ENCODE data around the gene TLE4.
A peak's percentile ranks its signal among the peaks of the same experiment; 100 is the strongest.
"Not testable (repeated sequence)": the region's sequence is repeated elsewhere in the genome, so short reads cannot be mapped to it uniquely, and the experiment has no call there.

TLE4 gene

DNA sequence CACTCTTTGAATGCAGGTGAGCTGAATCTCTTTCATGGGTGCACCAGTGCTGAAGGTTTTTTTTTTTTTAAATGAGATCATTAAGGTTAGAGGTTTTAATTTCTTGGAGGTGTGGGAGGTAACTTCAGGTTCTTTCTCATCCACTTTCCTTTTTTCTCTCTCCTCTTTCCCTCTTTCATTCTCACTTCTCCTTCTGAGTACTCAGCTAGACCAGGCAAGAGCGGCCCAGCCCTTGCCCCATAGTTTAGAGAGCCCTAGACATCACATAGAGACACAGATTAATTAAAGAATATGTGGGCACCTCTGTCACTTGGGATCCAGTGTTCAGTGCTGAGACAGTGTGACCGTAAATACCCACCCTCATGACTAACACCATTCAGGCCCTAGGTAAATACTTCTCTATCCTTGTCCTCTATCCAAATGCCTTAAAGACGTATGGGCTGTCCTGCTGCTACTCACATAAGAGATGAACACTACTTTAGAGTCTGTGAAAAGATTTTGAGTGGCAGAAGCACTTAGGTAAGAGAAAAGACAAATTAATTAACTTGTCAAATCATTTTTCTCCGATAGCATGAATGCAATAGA is 174.1 kb downstream of the TLE4 start:
- DNase-seq, result no peak

DNA sequence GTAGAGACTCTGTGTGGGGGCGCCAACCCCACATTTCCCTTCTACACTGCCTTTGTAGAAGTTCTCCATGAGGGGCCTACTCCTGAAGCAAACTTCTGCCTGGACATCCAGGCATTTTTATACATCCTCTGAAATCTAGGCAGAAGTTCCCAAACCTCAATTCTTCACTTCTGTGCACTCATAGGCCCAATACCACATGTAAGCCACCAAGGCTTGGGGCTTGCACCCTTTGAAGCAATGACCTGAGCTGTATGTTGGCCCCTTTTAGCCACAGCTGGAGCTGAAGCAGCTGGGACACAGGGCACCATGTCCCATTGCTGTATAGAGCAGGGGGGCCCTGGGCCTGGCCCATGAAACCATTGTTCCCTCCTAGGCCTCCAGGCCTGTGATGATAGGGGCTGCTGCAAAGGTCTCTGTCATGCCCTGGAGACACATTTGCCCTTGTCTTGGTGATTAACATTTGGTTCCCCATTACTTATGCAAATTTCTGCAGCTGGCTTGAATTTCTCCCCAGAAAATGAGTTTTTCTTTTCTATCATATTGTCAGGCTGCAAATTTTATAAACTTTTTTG is 180.2 kb downstream of the TLE4 start:
- not testable (repeated sequence) for DNase-seq

DNA sequence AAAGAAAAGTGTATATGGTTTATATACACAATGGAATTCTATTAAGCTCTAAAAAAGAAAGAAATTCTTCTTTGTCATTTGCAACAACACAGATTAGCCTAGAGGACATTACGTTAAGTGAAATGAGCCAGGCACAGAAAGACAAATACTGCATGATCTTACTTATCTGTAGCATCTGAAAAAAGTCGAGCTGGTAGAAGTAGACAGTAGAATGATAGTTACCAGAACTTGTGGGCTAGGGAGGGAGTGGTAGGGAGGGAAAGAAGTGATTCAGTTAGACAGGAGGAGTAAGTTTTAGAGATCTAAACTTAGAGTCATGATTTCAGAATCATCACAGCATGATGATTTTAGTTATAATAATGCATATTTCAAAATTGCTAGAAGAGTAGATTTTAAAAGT is 184.6 kb downstream of the TLE4 start:
- DNase-seq, result no peak

DNA sequence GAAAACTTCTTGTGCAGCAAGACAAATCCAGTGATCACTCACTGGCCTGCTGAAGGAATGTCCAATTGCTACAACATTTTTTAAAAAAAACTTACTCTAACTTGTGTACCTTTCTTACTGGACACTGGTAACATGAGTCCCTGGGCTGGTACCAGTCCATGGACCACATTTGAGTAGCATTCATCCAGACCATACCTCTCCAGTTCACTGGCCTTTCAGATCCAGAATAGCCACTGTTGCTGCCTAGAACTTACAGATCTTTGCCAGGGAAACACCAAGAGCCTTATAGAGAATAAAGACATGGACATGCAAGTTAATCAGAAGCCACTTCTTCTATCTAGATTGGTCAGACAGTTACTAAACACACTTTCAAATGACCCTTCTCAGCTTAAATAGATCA is 185.3 kb downstream of the TLE4 start:
- DNase-seq, result no peak

DNA sequence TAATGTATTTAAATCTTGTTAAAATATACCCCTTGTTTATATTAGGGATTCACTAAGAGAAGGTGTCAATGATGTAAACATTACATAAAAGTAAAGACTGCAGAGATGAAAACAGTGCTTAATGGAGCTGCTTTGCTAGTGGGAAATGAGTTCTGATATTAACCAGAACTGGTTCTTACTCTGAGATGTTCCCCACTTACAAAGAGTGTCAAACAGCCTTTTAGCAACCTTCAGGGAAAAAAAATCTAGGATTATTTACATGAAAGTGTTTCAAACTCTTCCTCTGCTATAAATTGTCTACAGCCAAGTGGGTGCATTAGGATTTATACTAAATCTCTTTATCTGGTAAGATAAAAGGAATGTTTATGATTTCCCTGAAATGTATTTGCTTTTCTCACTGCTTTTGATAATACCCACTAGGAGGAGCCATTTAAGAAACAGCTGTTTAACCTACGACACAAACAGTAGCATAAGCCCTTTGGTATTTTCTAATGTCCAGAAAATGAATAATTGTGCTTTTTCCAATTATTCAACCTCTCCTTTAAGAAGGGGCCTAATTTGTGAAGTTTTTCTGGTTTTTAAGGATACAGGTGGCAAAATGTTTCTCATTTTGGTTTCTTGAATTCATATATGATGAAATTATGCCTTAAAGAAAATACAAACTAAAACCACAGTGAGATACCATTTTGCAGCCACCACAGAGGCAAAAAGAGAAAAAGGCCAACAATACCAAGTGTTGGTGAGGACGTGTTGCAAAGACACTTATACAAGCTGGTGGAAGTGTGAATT is 186.3 kb downstream of the TLE4 start:
- peak; percentile 13 for DNase-seq

DNA sequence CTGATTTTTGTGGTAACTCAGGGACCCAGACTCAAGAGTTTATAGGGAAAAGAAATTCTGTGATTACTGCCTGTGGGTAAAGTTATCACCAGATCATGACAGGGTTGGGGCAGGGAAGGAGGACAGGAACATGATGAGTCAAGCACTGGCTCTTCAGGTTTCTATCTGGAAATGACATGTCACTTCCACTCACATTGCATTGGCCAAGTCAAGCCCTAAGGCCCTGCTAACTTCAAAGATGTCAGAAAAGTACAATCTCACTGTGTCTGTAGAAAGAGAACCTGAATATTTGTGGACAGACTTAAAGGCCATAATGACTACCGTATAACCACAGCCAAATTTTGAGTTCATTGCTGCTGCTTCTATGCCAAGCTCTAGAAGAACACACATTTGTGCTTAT is 187.7 kb downstream of the TLE4 start:
- DNase-seq, result no peak

DNA sequence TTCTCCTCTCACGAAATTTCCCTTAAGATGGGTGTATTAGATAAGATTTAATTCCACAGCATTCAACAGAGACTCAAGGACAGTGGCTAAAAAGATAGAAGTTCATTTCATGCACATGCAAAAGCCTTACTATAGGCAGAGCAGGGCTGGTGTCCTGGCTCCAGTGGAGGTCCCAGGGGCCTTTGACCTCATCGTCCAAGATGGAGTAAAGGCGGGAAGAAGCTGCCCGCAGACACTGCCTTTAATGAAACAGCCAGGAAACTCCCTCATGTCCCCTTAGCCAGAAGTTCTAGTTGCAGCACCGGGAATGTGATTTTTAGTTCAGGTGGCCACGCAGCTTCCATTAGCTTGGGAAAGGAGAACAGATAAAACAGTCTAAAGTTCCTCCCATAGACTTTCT is 190.3 kb downstream of the TLE4 start:
- DNase-seq, result no peak

DNA sequence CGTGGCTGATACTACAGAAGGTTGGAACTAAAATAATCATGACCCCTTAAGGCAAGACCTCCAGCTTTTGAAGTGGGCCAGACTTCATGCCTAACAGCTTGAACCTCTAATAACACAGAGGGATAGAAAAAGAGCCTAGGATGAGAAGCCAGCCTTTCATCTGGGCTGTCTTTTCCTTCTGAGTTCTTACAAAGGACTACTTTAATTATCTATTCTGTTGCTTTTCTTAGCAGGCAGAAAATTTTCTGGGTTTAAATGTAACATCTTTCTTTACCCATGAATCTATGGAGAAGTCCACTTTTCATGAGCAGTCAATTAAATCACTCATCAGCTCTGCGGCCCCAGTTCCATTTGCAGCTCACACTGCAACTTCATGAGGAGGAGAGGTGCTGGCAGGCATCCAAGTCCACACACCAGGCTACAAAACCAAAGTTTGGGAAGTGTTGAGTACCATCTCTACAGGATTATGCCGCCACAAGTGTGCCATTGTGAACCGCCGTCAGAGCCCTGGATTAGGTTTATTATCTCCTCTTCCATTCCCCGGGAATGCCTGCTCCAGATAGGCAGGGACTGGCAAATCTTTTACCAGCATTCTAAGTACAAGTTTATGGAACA is 192.0 kb downstream of the TLE4 start:
- peak; percentile 8 for DNase-seq

DNA sequence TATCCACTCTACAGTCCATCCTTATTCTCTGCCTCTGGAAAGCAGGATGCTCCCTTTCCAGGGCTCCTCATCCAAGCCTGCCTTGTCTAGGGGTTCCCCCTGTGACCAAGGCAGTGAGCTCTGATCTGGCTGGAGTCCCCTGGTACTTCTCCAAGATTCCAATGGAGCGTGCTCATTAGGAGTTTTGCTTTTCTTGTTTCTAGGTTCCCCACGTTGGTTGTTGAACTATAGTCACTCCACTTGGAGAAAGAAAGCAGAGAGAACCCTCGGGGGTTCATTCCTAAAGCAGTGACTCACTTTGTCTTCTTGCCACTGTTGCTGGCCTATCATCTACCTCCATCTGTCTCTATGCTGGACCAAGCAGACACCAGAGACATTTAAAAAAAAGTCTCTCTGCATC is 192.6 kb downstream of the TLE4 start:
- no peak for DNase-seq

DNA sequence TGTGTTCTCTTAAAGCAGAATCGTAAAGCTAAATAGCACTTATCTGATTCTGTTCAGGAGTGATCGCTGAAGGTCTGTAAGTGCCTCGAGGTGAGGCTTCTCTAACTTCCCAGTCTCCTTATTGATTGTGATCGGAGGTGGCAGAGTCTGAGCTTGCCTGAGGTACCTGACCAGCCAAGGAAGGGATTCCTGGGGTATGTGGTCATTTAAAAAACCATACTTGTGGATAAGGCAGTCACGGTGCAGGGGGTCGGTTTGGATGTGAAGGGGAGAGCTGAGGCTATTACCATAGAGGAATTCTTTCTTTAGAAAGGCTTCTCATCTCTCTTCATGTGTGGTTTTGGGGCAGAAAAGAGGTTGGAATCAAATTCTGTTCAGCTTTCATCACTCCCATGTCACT is 193.7 kb downstream of the TLE4 start:
- no peak for DNase-seq

DNA sequence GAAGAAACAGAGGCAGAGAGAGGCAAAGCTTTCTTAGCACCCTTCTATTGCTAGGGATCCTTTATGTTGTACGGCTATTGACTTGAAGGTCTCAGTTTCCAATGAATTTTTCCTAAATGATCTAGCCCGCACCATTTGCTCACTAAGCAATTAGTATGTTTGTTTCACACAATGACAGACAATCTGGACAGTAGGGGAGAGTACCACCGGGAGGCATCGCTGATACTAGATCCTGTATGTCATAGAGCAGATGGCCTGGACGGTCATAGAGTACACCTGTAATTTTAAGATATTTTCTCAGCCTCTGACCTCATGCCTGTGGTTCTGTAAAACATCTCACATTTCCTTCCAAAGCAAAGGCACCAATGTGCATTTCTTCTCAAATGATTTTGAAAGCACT is 194.3 kb downstream of the TLE4 start:
- peak; percentile 88 for DNase-seq

DNA sequence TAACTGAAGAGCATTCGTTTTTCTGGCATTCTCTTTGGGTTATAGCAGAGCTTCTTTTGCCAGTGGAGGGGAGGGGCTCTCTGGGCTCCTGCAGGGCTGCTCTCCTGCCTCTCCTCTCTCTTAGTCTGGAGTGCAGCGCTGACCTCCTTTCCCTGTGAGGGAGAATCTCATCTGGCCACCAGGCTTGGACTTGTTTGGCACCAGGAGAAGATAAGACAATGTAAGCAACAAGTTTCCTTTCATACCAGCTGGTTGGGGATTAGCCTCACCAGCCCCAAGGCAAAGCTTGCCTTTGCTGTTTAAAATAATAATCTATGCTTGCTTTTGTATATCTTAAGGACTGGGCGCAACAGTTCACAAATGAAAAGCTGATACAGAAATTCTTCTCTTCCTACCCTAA is 196.4 kb downstream of the TLE4 start:
- no peak for DNase-seq

DNA sequence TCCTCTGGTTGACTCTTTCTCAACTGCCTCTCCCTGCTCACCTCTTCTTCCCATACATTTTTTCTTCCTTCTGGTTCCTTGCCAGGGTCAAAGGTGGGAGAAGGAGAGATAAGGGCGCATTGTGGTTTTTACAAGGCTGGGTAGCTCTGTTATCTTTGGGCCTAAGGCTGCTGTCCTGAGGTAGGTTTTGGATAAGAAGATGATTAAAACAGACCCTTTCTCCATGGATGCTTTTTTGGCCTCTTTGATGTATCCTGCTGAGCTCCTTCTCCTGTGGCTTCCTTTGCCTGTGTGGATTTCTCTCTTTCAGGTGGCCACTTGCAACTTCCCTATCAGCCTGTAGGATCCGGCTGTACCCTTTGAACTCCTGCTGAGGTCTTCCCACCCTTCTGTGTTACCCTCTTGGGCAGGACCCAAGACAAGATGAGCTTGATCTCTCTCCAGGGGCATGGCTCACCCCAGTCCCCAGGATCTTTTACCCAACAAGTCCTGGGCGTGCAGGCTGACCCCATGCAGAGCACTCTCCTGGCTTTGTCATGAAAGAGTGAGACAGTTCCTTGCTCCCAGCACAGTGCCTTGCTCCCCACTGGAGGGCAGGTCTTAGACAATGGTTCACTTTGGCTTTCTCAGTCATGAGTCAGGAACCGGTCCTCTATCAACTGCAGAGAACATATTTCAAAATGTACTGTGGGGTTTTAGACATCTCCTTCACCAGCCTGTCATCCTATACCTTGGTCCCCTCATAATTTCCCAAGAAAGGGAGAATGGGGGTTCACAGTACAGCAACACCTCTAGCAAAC is 197.9 kb downstream of the TLE4 start:
- DNase-seq, result no peak

DNA sequence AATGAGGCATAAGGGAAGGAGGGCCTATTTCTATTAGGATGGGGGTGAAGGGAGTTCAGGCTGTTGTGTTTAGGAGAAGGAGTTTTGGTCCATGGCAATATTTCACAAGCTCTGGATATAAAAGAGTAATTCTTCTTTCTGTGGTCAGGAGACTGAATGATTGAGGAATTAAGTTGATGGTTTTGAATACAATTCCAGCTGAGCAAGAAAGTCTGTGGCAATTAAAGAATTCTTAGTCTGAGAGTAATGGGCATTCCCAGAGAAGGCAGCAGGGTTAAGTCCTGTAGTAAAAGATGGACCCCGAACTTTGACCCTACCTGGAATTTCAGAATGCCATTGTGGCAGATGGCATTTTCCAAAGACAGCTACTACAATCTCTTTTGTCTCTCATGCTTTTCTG is 202.6 kb downstream of the TLE4 start:
- no peak for DNase-seq
